DND-41 (cell line): ENCODE data around the gene LCOR.

Experiments
- ATAC-seq: fragments of 200-7000 bp; cut with Tn5 transposase; 3 replicates; pipeline ENCODE4 v1.9.1; 2021; ENCODE audit warnings: low read depth; ENCODE audit not compliant: insufficient read depth
- DNase-seq: peaks from one replicate; pipeline ENCODE4 v3.0.0-alpha.2; 2020
- H2AFZ ChIP-seq: 2 replicates; pipeline ENCODE4 v1.6.0; 2012; ENCODE audit warnings: low read depth, low read length
- H3K27ac ChIP-seq: 2 replicates; pipeline ENCODE4 v1.5.1; 2012; ENCODE audit warnings: low read length, inconsistent platforms
- H3K27me3 ChIP-seq: fragments of 200-600 bp; sonication (generic); 2 replicates; pipeline ENCODE4 v1.6.0; 2012; ENCODE audit warnings: low read length, mild to moderate bottlenecking, inconsistent platforms; ENCODE audit not compliant: insufficient read depth, poor library complexity
- H3K36me3 ChIP-seq: 2 replicates; pipeline ENCODE4 v1.5.1; 2012; ENCODE audit warnings: low read length, inconsistent platforms; ENCODE audit not compliant: insufficient read depth
- H3K4me1 ChIP-seq: 2 replicates; pipeline ENCODE4 v1.5.1; 2012; ENCODE audit warnings: mild to moderate bottlenecking, low read length; ENCODE audit not compliant: insufficient read depth
- H3K4me2 ChIP-seq: 2 replicates; pipeline ENCODE4 v1.6.0; 2012; ENCODE audit warnings: mild to moderate bottlenecking, moderate library complexity, low read length, inconsistent platforms; ENCODE audit not compliant: insufficient read depth
- H3K4me3 ChIP-seq, 2 experiments: fragments of 200-600 bp in 1 of 2; shearing (Covaris generic) in 1 of 2; 2 replicates each; pipeline ENCODE4 v1.5.1; 2012 to 2016; ENCODE audit warnings: inconsistent platforms in 2 of 2, low read length in 2 of 2, mild to moderate bottlenecking in 2 of 2, low read depth in 1 of 2, moderate library complexity in 1 of 2
- H3K79me2 ChIP-seq: 2 replicates; pipeline ENCODE4 v1.6.0; 2012; ENCODE audit warnings: low read length, inconsistent platforms; ENCODE audit not compliant: insufficient read depth
- H3K9ac ChIP-seq: 2 replicates; pipeline ENCODE4 v1.6.0; 2012; ENCODE audit warnings: low read depth, mild to moderate bottlenecking, inconsistent platforms, low read length, moderate library complexity
- H3K9me3 ChIP-seq: 2 replicates; pipeline ENCODE4 v1.5.1; 2012; ENCODE audit warnings: low read length, moderate library complexity, mild to moderate bottlenecking, inconsistent platforms; ENCODE audit not compliant: insufficient read depth, severe bottlenecking
- H4K20me1 ChIP-seq: 2 replicates; pipeline ENCODE4 v1.6.0; 2012; ENCODE audit warnings: low read length; ENCODE audit not compliant: insufficient read depth
- CTCF ChIP-seq: IDR thresholded peaks from 2 replicates; pipeline ENCODE4 v1.5.1; 2012; ENCODE audit warnings: borderline replicate concordance, low read length, moderate library complexity, mild to moderate bottlenecking; ENCODE audit not compliant: poor library complexity, severe bottlenecking; ENCODE audit errors: extremely low read depth
- EZH2 ChIP-seq: IDR thresholded peaks from 3 replicates; pipeline ENCODE4 v1.6.1; 2012; ENCODE audit warnings: borderline replicate concordance, low read depth, mild to moderate bottlenecking, moderate library complexity, low read length, inconsistent platforms; ENCODE audit not compliant: severe bottlenecking

The LCOR gene

DNA sequence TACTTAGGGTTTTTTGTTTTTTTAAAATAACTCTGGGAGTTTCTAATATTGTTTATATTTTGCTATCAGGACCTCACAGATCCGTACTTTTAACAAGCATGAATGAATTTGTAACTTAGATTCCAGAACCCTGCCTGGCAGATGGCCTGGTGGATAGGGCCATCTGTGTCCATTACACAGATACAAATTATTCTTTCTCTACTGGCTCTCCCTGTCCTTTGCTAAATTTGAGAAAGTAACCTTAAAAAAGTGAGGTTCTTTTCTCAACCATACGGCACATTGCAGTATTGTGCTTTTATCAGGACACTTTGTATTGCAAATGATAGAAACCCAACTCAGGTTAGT is 26.6 kb downstream of the LCOR start:
- TF ChIP-seq CTCF (no peak), EZH2 (no peak)
- Histone ChIP-seq H3K79me2 (peaks cover 96% of the 10 kb centered on the region), H3K9me3 (no peaks in the 10 kb centered on the region), H3K4me1 (no peaks in the 10 kb centered on the region), H4K20me1 (peaks cover 64% of the 10 kb centered on the region; the same call in 1 of the 2 replicates), H3K36me3 (peaks cover 26% of the 10 kb centered on the region), H3K9ac (no peak overlapping the region), H3K27me3 (no peaks in the 10 kb centered on the region), H3K4me2 (no peak overlapping the region), H3K4me3 (no peak overlapping the region), H2AFZ (no peak overlapping the region), H3K27ac (no peak overlapping the region)
- ATAC-seq (no peak), DNase-seq (no peak)

DNA sequence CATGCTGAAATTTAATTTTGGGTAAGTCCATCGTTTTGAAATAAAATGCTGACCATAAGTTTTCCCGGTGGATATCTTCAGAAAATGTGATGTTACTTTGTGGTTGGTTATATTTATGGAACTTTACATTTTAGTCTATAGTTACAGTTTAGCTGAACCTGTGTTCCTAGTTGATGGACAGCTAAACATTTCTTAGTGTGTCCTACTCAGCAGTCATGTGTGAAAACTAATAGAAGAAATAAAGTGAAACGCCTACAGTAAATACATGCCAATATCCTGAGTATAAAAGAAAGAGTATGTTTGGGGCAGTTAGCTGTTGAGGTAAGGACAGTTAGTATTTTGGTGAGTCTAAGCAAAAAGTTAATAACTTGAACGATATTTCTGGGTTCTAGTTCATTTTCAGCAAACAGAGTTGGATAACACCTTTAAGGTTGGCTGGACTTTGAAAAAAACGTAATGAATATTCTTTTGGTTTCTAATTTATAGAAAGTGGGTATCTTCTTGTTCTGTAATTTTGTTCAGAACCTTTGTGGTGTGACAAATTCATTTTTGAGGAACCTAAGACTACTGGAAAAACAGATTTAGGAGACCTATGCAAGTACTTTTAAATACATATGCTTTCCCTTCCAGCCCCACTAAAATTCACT is 28.7 kb downstream of the LCOR start:
- no peak overlapping the region for H3K9ac ChIP-seq
- H3K9me3 ChIP-seq, result no peaks in the 10 kb centered on the region
- H3K27ac ChIP-seq, result no peak overlapping the region
- H3K4me3 ChIP-seq, result no peak overlapping the region
- H3K27me3 ChIP-seq, result no peaks in the 10 kb centered on the region
- peaks cover 26% of the 10 kb centered on the region for H3K36me3 ChIP-seq
- DNase-seq, result no peak
- H3K79me2 ChIP-seq, result peaks cover 96% of the 10 kb centered on the region
- TF ChIP-seq EZH2 (no peak), CTCF (no peak)
- no peaks in the 10 kb centered on the region for H3K4me1 ChIP-seq
- H2AFZ ChIP-seq, result no peak overlapping the region
- ATAC-seq, result no peak
- H3K4me2 ChIP-seq, result no peak overlapping the region
- peaks cover 69% of the 10 kb centered on the region; the same call in 1 of the 2 replicates for H4K20me1 ChIP-seq

- H3K9me3 ChIP-seq, result no peaks in the 10 kb centered on the region
- no peaks in the 10 kb centered on the region for H3K4me1 ChIP-seq
- peaks cover 73% of the 10 kb centered on the region for H4K20me1 ChIP-seq
- no peak overlapping the region for H3K4me3 ChIP-seq
- DNase-seq, result no peak
- H2AFZ ChIP-seq, result no peak overlapping the region
- peaks cover 91% of the 10 kb centered on the region for H3K79me2 ChIP-seq
- H3K36me3 ChIP-seq, result peaks cover 16% of the 10 kb centered on the region
- no peak for ATAC-seq
- H3K27ac ChIP-seq, result no peak overlapping the region
- TF ChIP-seq CTCF (no peak), EZH2 (no peak)
- H3K27me3 ChIP-seq, result no peaks in the 10 kb centered on the region
- no peak overlapping the region for H3K4me2 ChIP-seq
- no peak overlapping the region for H3K9ac ChIP-seq
Measured at GRCh38 chr10:96863922-96864543, 31.9 kb downstream of the LCOR start.
